Loucy (cell line): Measurements from ENCODE around the gene SDK2.

Source experiments
- EZH2phosphoT487 ChIP-seq: fragments of 200-600 bp; IDR thresholded peaks from 2 replicates; pipeline ENCODE4 v1.6.1; 2018; ENCODE audit warnings: antibody characterized with exemption, mild to moderate bottlenecking, moderate library complexity, borderline replicate concordance
- TF ChIP-seq, protein P1 (sequence below): fragments of 200-600 bp; sonication (generic); conservative IDR thresholded peaks from 2 replicates; pipeline ENCODE4 v1.5.1; 2014; ENCODE audit warnings: mild to moderate bottlenecking, antibody characterized with exemption, low read length

DNA sequence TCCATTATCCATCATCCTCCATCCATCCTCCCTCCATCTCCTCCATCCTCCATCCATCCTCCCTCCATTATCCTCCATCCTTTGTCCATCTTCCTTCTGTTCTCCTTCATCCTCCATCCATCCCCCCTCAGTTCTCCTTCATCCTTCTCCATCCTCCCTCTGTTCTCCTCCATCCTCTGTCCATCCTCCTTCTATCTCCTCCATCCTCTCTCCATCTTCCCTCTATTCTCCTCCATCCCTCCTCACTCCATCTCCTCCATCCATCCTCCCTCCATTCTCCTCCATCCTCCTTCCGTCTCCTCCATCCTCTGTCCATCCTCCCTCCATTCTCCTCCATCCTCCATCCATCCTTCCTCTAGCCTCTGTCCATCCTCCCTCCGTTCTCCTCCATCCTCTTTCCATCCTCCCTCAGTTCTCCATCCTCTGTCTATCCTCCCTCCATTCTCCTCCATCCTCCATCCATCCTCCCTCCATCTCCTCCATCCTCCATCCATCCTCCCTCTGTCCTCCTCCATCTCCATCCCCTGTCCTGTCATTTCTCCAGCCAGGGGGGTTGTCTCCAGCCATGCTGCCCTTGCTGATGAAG is 143.7 kb downstream of the SDK2 start:
- TF ChIP-seq, protein P1, sequence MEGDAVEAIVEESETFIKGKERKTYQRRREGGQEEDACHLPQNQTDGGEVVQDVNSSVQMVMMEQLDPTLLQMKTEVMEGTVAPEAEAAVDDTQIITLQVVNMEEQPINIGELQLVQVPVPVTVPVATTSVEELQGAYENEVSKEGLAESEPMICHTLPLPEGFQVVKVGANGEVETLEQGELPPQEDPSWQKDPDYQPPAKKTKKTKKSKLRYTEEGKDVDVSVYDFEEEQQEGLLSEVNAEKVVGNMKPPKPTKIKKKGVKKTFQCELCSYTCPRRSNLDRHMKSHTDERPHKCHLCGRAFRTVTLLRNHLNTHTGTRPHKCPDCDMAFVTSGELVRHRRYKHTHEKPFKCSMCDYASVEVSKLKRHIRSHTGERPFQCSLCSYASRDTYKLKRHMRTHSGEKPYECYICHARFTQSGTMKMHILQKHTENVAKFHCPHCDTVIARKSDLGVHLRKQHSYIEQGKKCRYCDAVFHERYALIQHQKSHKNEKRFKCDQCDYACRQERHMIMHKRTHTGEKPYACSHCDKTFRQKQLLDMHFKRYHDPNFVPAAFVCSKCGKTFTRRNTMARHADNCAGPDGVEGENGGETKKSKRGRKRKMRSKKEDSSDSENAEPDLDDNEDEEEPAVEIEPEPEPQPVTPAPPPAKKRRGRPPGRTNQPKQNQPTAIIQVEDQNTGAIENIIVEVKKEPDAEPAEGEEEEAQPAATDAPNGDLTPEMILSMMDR, result no peak
- TF ChIP-seq EZH2phosphoT487, result no peak
